Neutrophil (primary cell): Measurements from ENCODE around the gene SMURF2.

ENCODE experiments used
- H3K27ac ChIP-seq: fragments of 200-600 bp; sonication (generic); 2 replicates; pipeline ENCODE4 v1.5.1; 2016; ENCODE audit warnings: mild to moderate bottlenecking, moderate library complexity
- H3K27me3 ChIP-seq: fragments of 200-600 bp; sonication (generic); 2 replicates; pipeline ENCODE4 v1.6.0; 2016; ENCODE audit warnings: mild to moderate bottlenecking
- H3K36me3 ChIP-seq: fragments of 200-600 bp; sonication (generic); 2 replicates; pipeline ENCODE4 v1.5.1; 2017
- H3K4me1 ChIP-seq, 2 experiments: fragments of 200-600 bp in 1 of 2; sonication (generic) in 1 of 2; 1 replicate in 1 of 2; 2 replicates in 1 of 2; pipeline versions ENCODE4 v1.5.1 to v1.6.1; 2013 to 2016; ENCODE audit warnings: low read depth in 1 of 2, low read length in 1 of 2, mild to moderate bottlenecking in 1 of 2, moderate library complexity in 1 of 2; ENCODE audit not compliant: control insufficient read depth in 1 of 2, insufficient read depth in 1 of 2
- H3K4me3 ChIP-seq, 2 experiments: fragments of 200-600 bp in 1 of 2; sonication (generic) in 1 of 2; 1 replicate in 1 of 2; 2 replicates in 1 of 2; pipeline ENCODE4 v1.5.1; 2013 to 2016; ENCODE audit warnings: low read depth in 1 of 2, low read length in 1 of 2, mild to moderate bottlenecking in 1 of 2, moderate library complexity in 1 of 2
- H3K9me3 ChIP-seq: fragments of 200-600 bp; sonication (generic); 2 replicates; pipeline ENCODE4 v1.5.1; 2016
- CTCF ChIP-seq: fragments of 200-600 bp; sonication (generic); IDR thresholded peaks from 2 replicates; pipeline ENCODE4 v1.5.1; 2016; ENCODE audit warnings: antibody characterized with exemption

Gene SMURF2

GRCh38 chr17:64496786-64497564 is 165.1 kb downstream of the SMURF2 start, which contains the start of gene POLG2:
TSS of gene POLG2 (minus strand) at chr17:64497054. CDS start at chr17:64496968, 86 bp downstream.
- Histone ChIP-seq H3K4me3 (peak within 1 kb of the TSS; percentile 70 to 85), H3K36me3 (peaks cover 51% of the 10 kb centered on the region), H3K4me1 (peaks cover 32% of the 10 kb centered on the region in 2 experiments), H3K27me3 (no peaks in the 10 kb centered on the region), H3K27ac (peak within 1 kb of the TSS; percentile 83), H3K9me3 (peaks cover 9% of the 10 kb centered on the region)
- peak; percentile 9 for TF ChIP-seq CTCF

- Histone ChIP-seq H3K27ac (peak overlapping the region; percentile 83), H3K4me1 (peaks cover 33 to 34% of the 10 kb centered on the region in 2 experiments), H3K36me3 (peaks cover 45% of the 10 kb centered on the region), H3K9me3 (peaks cover 5% of the 10 kb centered on the region), H3K27me3 (no peaks in the 10 kb centered on the region), H3K4me3 (peak overlapping the region; percentile 70 to 85)
- no peak for TF ChIP-seq CTCF
Measured at GRCh38 chr17:64496348-64496785, 165.7 kb downstream of the SMURF2 start.
